Fibroblast of skin of left quadriceps (primary cell): ENCODE measurements around the gene DLG5.

Experiments used
- DNase-seq, 2 experiments: peaks; one replicate each; pipeline ENCODE4 v3.0.0-alpha.2; 2013; ENCODE audit warnings: low read depth in 2 of 2

DLG5 gene

GRCh38 chr10:77867124-77867719 lies 59.3 kb downstream of the DLG5 start:
- no peak for DNase-seq

- DNase-seq, result no peak
Observed at GRCh38 chr10:77866598-77866997, 60.0 kb downstream of the DLG5 start.

- no peak for DNase-seq
Observed at GRCh38 chr10:77865580-77866324, 60.8 kb downstream of the DLG5 start.

- DNase-seq, result no peak
Observed at GRCh38 chr10:77864151-77864851, 62.3 kb downstream of the DLG5 start.

- no peak for DNase-seq
Observed at GRCh38 chr10:77863446-77863845, 63.1 kb downstream of the DLG5 start.

GRCh38 chr10:77862595-77862994 lies 64.0 kb downstream of the DLG5 start:
- DNase-seq, result no peak

GRCh38 chr10:77861366-77861765 lies 65.2 kb downstream of the DLG5 start:
- DNase-seq, result no peak

- DNase-seq, result no peak
Observed at GRCh38 chr10:77859865-77860282, 66.7 kb downstream of the DLG5 start.

GRCh38 chr10:77859200-77859864 lies 67.2 kb downstream of the DLG5 start:
- no peak for DNase-seq

GRCh38 chr10:77857272-77857671 lies 69.3 kb downstream of the DLG5 start:
- DNase-seq, result no peak

GRCh38 chr10:77856566-77856965 lies 70.0 kb downstream of the DLG5 start:
- no peak for DNase-seq

- DNase-seq, result no peak
Observed at GRCh38 chr10:77855404-77856155, 71.0 kb downstream of the DLG5 start.

- no peak for DNase-seq
Observed at GRCh38 chr10:77854115-77854514, 72.4 kb downstream of the DLG5 start.

GRCh38 chr10:77853256-77853655 lies 73.3 kb downstream of the DLG5 start:
- DNase-seq, result no peak

GRCh38 chr10:77850620-77851231 lies 75.8 kb downstream of the DLG5 start:
- no peak for DNase-seq

GRCh38 chr10:77849039-77849664 lies 77.4 kb downstream of the DLG5 start:
- DNase-seq, result no peak

- DNase-seq, result peak; percentile 30 to 39
Observed at GRCh38 chr10:77846718-77847311, 79.7 kb downstream of the DLG5 start.

GRCh38 chr10:77845451-77845850 lies 81.1 kb downstream of the DLG5 start:
- DNase-seq, result no peak

- peak; percentile 34 to 42 for DNase-seq
Observed at GRCh38 chr10:77844713-77845445, 81.7 kb downstream of the DLG5 start.

- no peak for DNase-seq
Observed at GRCh38 chr10:77844177-77844576, 82.4 kb downstream of the DLG5 start.
